Vagina (tissue), 2 donors: Measurements from ENCODE around the gene AGBL1.

Experiments
- CTCF ChIP-seq, 3 experiments: fragments of 450-650 bp in 2 of 3; fragments of 200-600 bp in 1 of 3; sonication (generic) in 1 of 3; IDR thresholded peaks; one replicate each; pipeline ENCODE4 v1.5.1; 2017 to 2019; ENCODE audit warnings: antibody characterized with exemption in 3 of 3, mild to moderate bottlenecking in 2 of 3, moderate library complexity in 2 of 3
- POLR2A ChIP-seq, 2 donors: fragments of 450-650 bp; IDR thresholded peaks; one replicate each; pipeline ENCODE4 v1.6.1; 2017; ENCODE audit warnings: antibody characterized with exemption in 2 of 2, mild to moderate bottlenecking in 2 of 2, moderate library complexity in 2 of 2
- POLR2AphosphoS5 ChIP-seq, 2 donors: sonication (generic); formaldehyde crosslinking; IDR thresholded peaks; one replicate each; pipeline ENCODE4 v1.9.0; 2017; ENCODE audit warnings: antibody characterized with exemption in 2 of 2, mild to moderate bottlenecking in 2 of 2, low read depth in 1 of 2; ENCODE audit not compliant: insufficient read depth in 1 of 2

- TF ChIP-seq POLR2A (IDR thresholded peaks at IDR 0.05): no peak
- TF ChIP-seq CTCF (IDR thresholded peaks at IDR 0.05): no peak
- no peak for TF ChIP-seq POLR2AphosphoS5 (IDR thresholded peaks at IDR 0.05; ENCODE audit: insufficient read depth in 1 of 2, low read depth in 1 of 2)
Measured at GRCh38 chr15:86157606-86158293, 78.1 kb downstream of the AGBL1 start.
